Endodermal cell (in vitro differentiated cells): ENCODE data around the gene NLGN1. TPM values are rescaled to one million over a fixed set of nuclear protein-coding genes. Genes with fewer than 3 reads are reported as not detected.

Experiments used
- DNase-seq: peaks from one replicate; pipeline ENCODE4 v3.0.0-alpha.2; 2017
- H3K27ac ChIP-seq: 2 replicates; pipeline ENCODE4 v1.5.1; 2013; ENCODE audit warnings: mild to moderate bottlenecking, low read depth, low read length, moderate library complexity
- H3K27me3 ChIP-seq: 2 replicates; pipeline ENCODE4 v1.6.1; 2013; ENCODE audit warnings: mild to moderate bottlenecking, low read length, moderate library complexity; ENCODE audit not compliant: insufficient read depth, control insufficient read depth, poor library complexity, severe bottlenecking
- H3K36me3 ChIP-seq: 2 replicates; pipeline ENCODE4 v1.7.0; 2013; ENCODE audit warnings: mild to moderate bottlenecking, low read length, moderate library complexity; ENCODE audit not compliant: control insufficient read depth, insufficient read depth
- H3K4me1 ChIP-seq: one replicate; pipeline ENCODE4 v1.7.0; 2013; ENCODE audit warnings: low read length; ENCODE audit not compliant: control insufficient read depth, insufficient read depth
- H3K4me3 ChIP-seq: 2 replicates; pipeline ENCODE4 v1.5.1; 2013; ENCODE audit warnings: mild to moderate bottlenecking, low read length, moderate library complexity
- H3K9ac ChIP-seq: 2 replicates; pipeline ENCODE4 v1.6.1; 2013; ENCODE audit warnings: mild to moderate bottlenecking, low read length, moderate library complexity; ENCODE audit not compliant: poor library complexity, severe bottlenecking; ENCODE audit errors: extremely low read depth
- H3K9me3 ChIP-seq: 2 replicates; pipeline ENCODE4 v1.6.1; 2013; ENCODE audit warnings: mild to moderate bottlenecking, low read length, moderate library complexity; ENCODE audit not compliant: control insufficient read depth
- H3K27ac Mint-ChIP-seq: 2 replicates; pipeline ENCODE4 v1.8.0; 2020; ENCODE audit warnings: mixed read lengths
- H3K27me3 Mint-ChIP-seq: 2 replicates; pipeline ENCODE4 v1.8.0; 2021; ENCODE audit warnings: mild to moderate bottlenecking, mixed read lengths; ENCODE audit not compliant: insufficient read depth
- H3K36me3 Mint-ChIP-seq: 2 replicates; pipeline ENCODE4 v1.8.0; 2020; ENCODE audit warnings: low read depth, mixed read lengths
- H3K4me1 Mint-ChIP-seq: 2 replicates; pipeline ENCODE4 v1.8.0; 2020; ENCODE audit warnings: mixed read lengths
- H3K4me3 Mint-ChIP-seq: 2 replicates; pipeline ENCODE4 v1.8.0; 2020; ENCODE audit warnings: mild to moderate bottlenecking, moderate library complexity, mixed read lengths
- H3K9me3 Mint-ChIP-seq: 2 replicates; pipeline ENCODE4 v1.8.0; 2020; ENCODE audit warnings: mild to moderate bottlenecking, mixed read lengths
- WGBS, 2 experiments: methylation state at CpG; one replicate each; pipeline versions ENCODE4 v1.1.5 to v1.1.7; 2013; ENCODE audit warnings: missing lambda C conversion rate in 2 of 2, mixed read lengths in 1 of 2; ENCODE audit not compliant: insufficient coverage in 1 of 2, insufficient read length in 1 of 2; 5-methylcytosine and 5-hydroxymethylcytosine counted together
- total RNA-seq, 2 donors: library from RNA; stranded (reverse); fragmentation: NEBNext Ultra II Directional in 1 of 2; extraction: Animal tissue kit (Norgen Biotek cat#: 25700) in 1 of 2; gene quantifications; 2 replicates in 1 of 2; 3 replicates in 1 of 2; pipeline ENCODE4 v1.2.1, GENCODE V29; 2021
- TF ChIP-seq, protein P1 (sequence below): fragments of 200-600 bp; sonication (generic); conservative IDR thresholded peaks from 2 replicates; pipeline ENCODE4 v1.5.0; 2021; ENCODE audit warnings: antibody characterized with exemption, mild to moderate bottlenecking

NLGN1 gene
- total RNA-seq, 2 donors from 2014 or later: 3.4 to 14.3 TPM

- no peak overlapping the region for H3K27ac Mint-ChIP-seq
- no peak overlapping the region for H3K4me3 ChIP-seq
- H3K4me1 Mint-ChIP-seq: peaks cover 14% of the 10 kb centered on the region
- H3K36me3 ChIP-seq: no peaks in the 10 kb centered on the region
- H3K9me3 Mint-ChIP-seq: no peaks in the 10 kb centered on the region
- no peaks in the 10 kb centered on the region for H3K27me3 ChIP-seq
- H3K27me3 Mint-ChIP-seq: no peaks in the 10 kb centered on the region
- H3K36me3 Mint-ChIP-seq: no peaks in the 10 kb centered on the region
- no peak overlapping the region for H3K27ac ChIP-seq
- 88 to 92% methylated on average over 1 to 2 of the region's 2 CpGs for WGBS, 2 experiments
- no peak overlapping the region for H3K4me3 Mint-ChIP-seq
- no peak overlapping the region for H3K9ac ChIP-seq
- no peaks in the 10 kb centered on the region for H3K9me3 ChIP-seq
- H3K4me1 ChIP-seq: no peaks in the 10 kb centered on the region
- TF ChIP-seq, protein P1, sequence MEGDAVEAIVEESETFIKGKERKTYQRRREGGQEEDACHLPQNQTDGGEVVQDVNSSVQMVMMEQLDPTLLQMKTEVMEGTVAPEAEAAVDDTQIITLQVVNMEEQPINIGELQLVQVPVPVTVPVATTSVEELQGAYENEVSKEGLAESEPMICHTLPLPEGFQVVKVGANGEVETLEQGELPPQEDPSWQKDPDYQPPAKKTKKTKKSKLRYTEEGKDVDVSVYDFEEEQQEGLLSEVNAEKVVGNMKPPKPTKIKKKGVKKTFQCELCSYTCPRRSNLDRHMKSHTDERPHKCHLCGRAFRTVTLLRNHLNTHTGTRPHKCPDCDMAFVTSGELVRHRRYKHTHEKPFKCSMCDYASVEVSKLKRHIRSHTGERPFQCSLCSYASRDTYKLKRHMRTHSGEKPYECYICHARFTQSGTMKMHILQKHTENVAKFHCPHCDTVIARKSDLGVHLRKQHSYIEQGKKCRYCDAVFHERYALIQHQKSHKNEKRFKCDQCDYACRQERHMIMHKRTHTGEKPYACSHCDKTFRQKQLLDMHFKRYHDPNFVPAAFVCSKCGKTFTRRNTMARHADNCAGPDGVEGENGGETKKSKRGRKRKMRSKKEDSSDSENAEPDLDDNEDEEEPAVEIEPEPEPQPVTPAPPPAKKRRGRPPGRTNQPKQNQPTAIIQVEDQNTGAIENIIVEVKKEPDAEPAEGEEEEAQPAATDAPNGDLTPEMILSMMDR: no peak
- DNase-seq: no peak
Observed at GRCh38 chr3:174275336-174275735, 877.8 kb downstream of the NLGN1 start.

- DNase-seq: no peak
- no peak overlapping the region for H3K4me3 ChIP-seq
- no peaks in the 10 kb centered on the region for H3K9me3 Mint-ChIP-seq
- no peak overlapping the region for H3K27ac Mint-ChIP-seq
- H3K36me3 ChIP-seq: no peaks in the 10 kb centered on the region
- H3K27me3 ChIP-seq: no peaks in the 10 kb centered on the region
- WGBS, 2 experiments: 87 to 93% methylated on average over 3 of the region's 3 CpGs
- no peaks in the 10 kb centered on the region for H3K4me1 ChIP-seq
- TF ChIP-seq, protein P1: no peak
- H3K36me3 Mint-ChIP-seq: peaks cover 7% of the 10 kb centered on the region
- no peaks in the 10 kb centered on the region for H3K9me3 ChIP-seq
- H3K4me3 Mint-ChIP-seq: no peak overlapping the region
- H3K4me1 Mint-ChIP-seq: peaks cover 14% of the 10 kb centered on the region
- no peak overlapping the region for H3K9ac ChIP-seq
- no peaks in the 10 kb centered on the region for H3K27me3 Mint-ChIP-seq
- no peak overlapping the region for H3K27ac ChIP-seq
Observed at GRCh38 chr3:174276826-174277225, 879.3 kb downstream of the NLGN1 start.

- no peaks in the 10 kb centered on the region for H3K9me3 Mint-ChIP-seq
Observed at GRCh38 chr3:174278094-174278493, 880.5 kb downstream of the NLGN1 start.

More at GRCh38 chr3:174278094-174278493, 880.5 kb downstream of the NLGN1 start:
- Mint-ChIP-seq H3K4me3 (no peak overlapping the region), H3K36me3 (peaks cover 7% of the 10 kb centered on the region), H3K27me3 (no peaks in the 10 kb centered on the region), H3K4me1 (peaks cover 19% of the 10 kb centered on the region), H3K27ac (no peak overlapping the region)
- Histone ChIP-seq H3K27me3 (no peaks in the 10 kb centered on the region), H3K36me3 (no peaks in the 10 kb centered on the region), H3K4me1 (no peaks in the 10 kb centered on the region), H3K9ac (no peak overlapping the region), H3K27ac (no peak overlapping the region), H3K9me3 (no peaks in the 10 kb centered on the region), H3K4me3 (no peak overlapping the region)
- TF ChIP-seq, protein P1: no peak
- 53% methylated on average over 1 of the region's 1 CpG; no CpG with 5 or more reads in 1 of the 2 experiments for WGBS, 2 experiments
- DNase-seq: no peak
